ENCODE measurements around the gene SLC10A3. TPM values are rescaled to one million over a fixed set of nuclear protein-coding genes. Genes with fewer than 3 reads are reported as not detected.

Gene SLC10A3
- total RNA-seq, 1 donor from 2014 or later, result 12.5 TPM

DNA sequence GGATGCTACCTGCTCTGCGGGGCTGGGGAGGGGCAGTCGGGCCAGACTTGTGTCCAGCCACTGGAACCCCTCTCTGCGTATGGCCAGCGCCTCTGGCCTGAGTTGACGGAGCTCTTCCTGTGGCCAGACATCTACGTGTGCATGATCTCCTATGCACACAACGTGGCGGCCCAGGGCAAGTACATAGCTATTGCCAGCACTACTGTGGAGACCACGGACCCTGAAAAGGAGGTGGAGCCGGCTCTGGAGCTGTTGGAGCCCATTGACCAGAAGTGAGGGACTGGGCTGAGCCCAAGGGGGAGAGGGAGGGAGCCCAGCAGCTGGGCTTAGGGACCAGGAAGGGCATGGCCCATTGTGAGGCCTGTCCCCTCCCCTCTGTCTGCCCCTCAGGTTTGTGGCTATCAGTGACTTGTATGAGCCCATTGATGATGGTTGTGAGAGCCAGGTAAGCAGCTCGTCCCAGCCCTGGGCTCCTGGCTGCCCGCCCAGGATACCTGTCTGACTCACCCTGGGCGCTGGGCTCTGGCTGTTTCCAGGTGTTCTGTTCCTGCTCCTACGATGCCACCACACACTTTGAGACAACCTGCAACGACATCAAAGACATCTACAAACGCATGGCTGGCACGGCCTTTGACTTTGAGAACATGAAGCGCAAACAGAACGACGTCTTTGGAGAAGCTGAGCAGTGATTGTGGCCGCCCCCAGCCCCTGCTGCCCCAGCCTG is 48.3 kb downstream of the SLC10A3 start:
- no peak for DNase-seq (ENCODE audit: low read depth, low spot score)

DNA sequence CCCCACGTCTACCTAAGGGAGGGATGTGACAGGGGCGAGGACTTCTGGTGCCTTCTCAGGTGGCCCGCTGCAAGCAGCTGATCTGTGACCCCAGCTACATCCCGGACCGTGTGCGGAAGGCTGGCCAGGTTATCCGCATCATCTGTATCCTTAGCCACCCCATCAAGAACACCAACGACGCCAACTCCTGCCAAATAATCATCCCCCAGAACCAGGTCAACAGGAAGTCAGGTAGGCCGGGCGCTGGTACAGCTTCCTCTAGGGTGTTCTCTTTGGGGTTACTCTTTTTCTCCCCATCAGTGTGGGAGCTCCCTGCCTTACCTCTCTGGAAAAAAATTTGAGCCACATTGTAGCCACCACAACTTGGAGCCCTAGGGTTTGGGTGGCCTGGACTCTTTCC is 48.9 kb downstream of the SLC10A3 start:
- DNase-seq (ENCODE audit: low read depth, low spot score), result no peak

DNA sequence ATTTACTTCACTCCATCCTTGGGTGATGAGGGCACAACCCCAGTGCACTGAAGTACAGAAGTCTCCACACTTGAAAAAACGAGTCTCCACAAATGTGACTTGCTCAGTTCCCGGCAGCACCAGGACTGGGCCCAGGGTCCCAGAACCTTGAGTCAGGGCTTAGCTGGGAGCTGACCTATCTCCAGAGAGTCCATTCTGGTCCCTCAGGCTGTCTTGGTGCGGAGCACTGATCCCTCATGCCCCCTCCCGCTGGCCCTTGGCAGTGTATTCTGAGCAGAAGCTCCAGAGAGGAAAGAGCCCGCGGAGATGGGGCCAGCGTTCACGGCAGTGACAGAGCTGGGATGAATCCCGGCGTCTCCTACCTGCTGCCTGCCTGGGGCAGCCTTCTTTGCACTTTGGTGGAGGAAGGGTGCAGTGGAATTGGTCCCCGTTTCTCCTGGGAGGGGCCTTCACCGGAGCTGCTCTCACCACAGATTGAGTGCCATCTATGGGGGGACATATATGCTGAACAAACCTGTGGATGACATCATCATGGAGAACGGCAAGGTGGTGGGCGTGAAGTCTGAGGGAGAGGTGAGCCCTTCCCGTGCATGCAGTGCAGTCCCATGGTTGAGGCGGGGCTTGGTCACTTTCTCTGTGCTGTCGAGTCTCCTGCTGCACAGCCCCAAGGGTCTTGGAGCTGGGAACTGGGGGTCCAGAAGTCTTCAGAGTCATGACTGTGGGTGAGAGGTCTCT is 49.6 kb downstream of the SLC10A3 start:
- DNase-seq (ENCODE audit: low read depth, low spot score), result no peak

DNA sequence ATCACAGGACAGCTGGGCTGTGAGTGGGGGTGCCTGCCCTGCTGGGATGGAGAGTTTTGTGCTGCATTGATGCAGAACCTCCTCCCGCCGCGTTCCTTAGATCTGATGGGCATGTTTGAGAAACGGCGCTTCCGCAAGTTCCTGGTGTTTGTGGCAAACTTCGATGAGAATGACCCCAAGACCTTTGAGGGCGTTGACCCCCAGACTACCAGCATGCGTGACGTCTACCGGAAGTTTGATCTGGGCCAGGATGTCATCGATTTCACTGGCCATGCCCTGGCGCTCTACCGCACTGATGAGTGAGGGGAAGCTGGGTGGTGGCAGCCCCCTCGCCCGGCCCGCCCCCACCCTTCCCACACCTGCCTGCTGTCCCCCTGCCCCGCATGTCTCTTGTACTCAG is 50.6 kb downstream of the SLC10A3 start:
- DNase-seq (ENCODE audit: low read depth, low spot score), result no peak

DNA sequence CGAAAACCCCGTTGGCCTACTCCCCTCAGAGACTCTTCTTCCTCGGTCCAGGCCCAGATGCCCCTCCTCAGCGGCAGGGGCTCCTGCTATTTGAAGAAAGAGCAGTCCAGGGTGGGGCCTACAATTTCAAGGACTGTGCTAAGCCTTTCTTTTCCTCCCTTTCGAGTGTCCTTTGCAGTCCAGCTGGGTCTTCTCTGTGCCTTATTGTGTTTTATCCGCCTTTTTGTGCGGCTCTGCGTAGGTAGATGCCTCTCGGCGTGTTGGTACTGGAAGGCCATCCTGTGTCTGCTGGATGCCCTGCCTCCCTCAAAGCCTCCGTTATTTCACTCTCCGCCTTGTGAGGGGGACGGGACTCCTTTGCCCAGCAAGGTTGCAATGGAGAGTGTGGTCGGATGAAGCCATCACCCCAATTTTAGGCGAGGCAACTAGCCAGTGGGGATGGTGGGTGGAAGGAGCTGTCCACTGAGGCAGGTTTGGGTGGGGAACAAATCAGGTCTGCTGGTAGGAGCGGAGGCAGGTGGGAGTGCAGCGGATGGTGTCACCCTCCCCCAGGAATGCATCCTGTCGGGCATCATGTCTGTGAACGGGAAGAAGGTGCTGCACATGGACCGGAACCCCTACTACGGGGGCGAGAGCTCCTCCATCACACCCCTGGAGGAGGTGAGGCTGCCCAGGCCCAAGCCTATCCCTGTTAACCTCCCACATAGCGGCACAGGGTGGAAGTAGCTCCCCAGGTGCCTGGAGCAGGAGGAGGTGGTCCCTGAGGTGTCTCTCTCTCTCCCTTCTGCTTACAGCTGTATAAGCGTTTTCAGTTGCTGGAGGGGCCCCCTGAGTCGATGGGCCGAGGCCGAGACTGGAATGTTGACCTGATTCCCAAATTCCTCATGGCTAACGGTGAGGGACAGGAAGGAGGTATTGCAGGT is 52.2 kb downstream of the SLC10A3 start:
- no peak for DNase-seq (ENCODE audit: low read depth, low spot score)

Other genes with a start within 250 kb of the SLC10A3 start
- gene OPN1MW3, start 233.0 kb downstream of the SLC10A3 start, total RNA-seq, result not detected in 2 replicates
- not detected in 2 replicates for gene TEX28, start 195.5 kb downstream of the SLC10A3 start, total RNA-seq
- gene TKTL1, start 194.8 kb downstream of the SLC10A3 start, total RNA-seq, result not detected in 2 replicates
- gene FLNA, start 116.0 kb downstream of the SLC10A3 start, total RNA-seq, result 1,775 and 2,557 TPM in 2 replicates
- gene EMD, start 111.3 kb downstream of the SLC10A3 start, total RNA-seq, result 20.1 and 23.5 TPM in 2 replicates
- gene RPL10, start 92.3 kb downstream of the SLC10A3 start, total RNA-seq, result 1,825 and 3,241 TPM in 2 replicates
- 107 and 134 TPM in 2 replicates for gene DNASE1L1, start 81.4 kb downstream of the SLC10A3 start, total RNA-seq
- gene TAFAZZIN, start 79.1 kb downstream of the SLC10A3 start, total RNA-seq, result 17.7 and 18.6 TPM in 2 replicates
- gene ATP6AP1, start 62.0 kb downstream of the SLC10A3 start, total RNA-seq, result 66.5 and 104 TPM in 2 replicates
- gene GDI1, start 53.5 kb downstream of the SLC10A3 start, total RNA-seq, result 48.3 and 56.0 TPM in 2 replicates
- 82.1 and 86.7 TPM in 2 replicates for gene FAM50A, start 46.5 kb downstream of the SLC10A3 start, total RNA-seq
- gene PLXNA3, start 32.3 kb downstream of the SLC10A3 start, total RNA-seq, result 6.9 and 10.9 TPM in 2 replicates
- gene LAGE3, start 11.3 kb downstream of the SLC10A3 start, total RNA-seq, result 12.5 and 13.0 TPM in 2 replicates
- 47.5 and 56.1 TPM in 2 replicates for gene UBL4A, start 4.0 kb downstream of the SLC10A3 start, total RNA-seq
- gene FAM3A, start 25.6 kb upstream of the SLC10A3 start, total RNA-seq, result 21.4 and 23.2 TPM in 2 replicates
- gene G6PD, start 56.2 kb upstream of the SLC10A3 start, total RNA-seq, result 67.9 and 73.6 TPM in 2 replicates
- 19.0 and 19.2 TPM in 2 replicates for gene IKBKG, start 57.0 kb upstream of the SLC10A3 start, total RNA-seq
- not detected in 2 replicates for gene CTAG1A, start 94.5 kb upstream of the SLC10A3 start, total RNA-seq
- gene CTAG1B, start 128.7 kb upstream of the SLC10A3 start, total RNA-seq, result not detected in 2 replicates
- not detected in 2 replicates for gene CTAG2, start 162.9 kb upstream of the SLC10A3 start, total RNA-seq